Trophoblast cell (in vitro differentiated cells and primary cell): ENCODE data around the gene CERK.

Experiments used
- DNase-seq, 2 donors: peaks; one replicate each; pipeline ENCODE4 v3.0.0-alpha.2; 2016
- H2AFZ ChIP-seq: 2 replicates; pipeline ENCODE4 v1.6.1; 2013; ENCODE audit warnings: low read length, moderate library complexity, mild to moderate bottlenecking; ENCODE audit not compliant: insufficient read depth, poor library complexity
- H2AK5ac ChIP-seq: 2 replicates; pipeline ENCODE4 v1.6.1; 2013; ENCODE audit warnings: mild to moderate bottlenecking, low read length
- H2BK120ac ChIP-seq: 2 replicates; pipeline ENCODE4 v1.6.1; 2013; ENCODE audit warnings: low read length, mild to moderate bottlenecking, moderate library complexity; ENCODE audit not compliant: insufficient read depth, poor library complexity
- H2BK12ac ChIP-seq: 2 replicates; pipeline ENCODE4 v1.6.1; 2013; ENCODE audit warnings: mild to moderate bottlenecking, low read length, moderate library complexity
- H2BK5ac ChIP-seq: 2 replicates; pipeline ENCODE4 v1.6.1; 2013; ENCODE audit warnings: low read length, low read depth, moderate library complexity, mild to moderate bottlenecking; ENCODE audit not compliant: poor library complexity
- H3K14ac ChIP-seq: 2 replicates; pipeline ENCODE4 v1.6.1; 2013; ENCODE audit warnings: mild to moderate bottlenecking, low read length
- H3K18ac ChIP-seq: 2 replicates; pipeline ENCODE4 v1.6.1; 2013; ENCODE audit warnings: mild to moderate bottlenecking, low read length
- H3K23ac ChIP-seq: 2 replicates; pipeline ENCODE4 v1.6.1; 2013; ENCODE audit warnings: low read length
- H3K27ac ChIP-seq: 2 replicates; pipeline ENCODE4 v1.5.1; 2013; ENCODE audit warnings: low read depth, mild to moderate bottlenecking, inconsistent platforms, low read length, moderate library complexity
- H3K27me3 ChIP-seq: 2 replicates; pipeline ENCODE4 v1.6.1; 2013; ENCODE audit warnings: inconsistent platforms, mild to moderate bottlenecking, low read length, moderate library complexity; ENCODE audit not compliant: insufficient read depth
- H3K36me3 ChIP-seq, 2 experiments: 1 replicate in 1 of 2; 2 replicates in 1 of 2; pipeline ENCODE4 v1.6.1; 2013; ENCODE audit warnings: low read length in 2 of 2, mild to moderate bottlenecking in 2 of 2, moderate library complexity in 1 of 2; ENCODE audit not compliant: insufficient read depth in 2 of 2, control insufficient read depth in 1 of 2
- H3K4ac ChIP-seq: 2 replicates; pipeline ENCODE4 v1.6.1; 2013; ENCODE audit warnings: low read depth, mild to moderate bottlenecking, low read length, moderate library complexity
- H3K4me1 ChIP-seq, 2 experiments: 1 replicate in 1 of 2; 2 replicates in 1 of 2; pipeline ENCODE4 v1.6.1; 2013; ENCODE audit warnings: low read length in 2 of 2, mild to moderate bottlenecking in 2 of 2, moderate library complexity in 1 of 2; ENCODE audit not compliant: insufficient read depth in 2 of 2, control insufficient read depth in 1 of 2
- H3K4me2 ChIP-seq: 2 replicates; pipeline ENCODE4 v1.6.1; 2013; ENCODE audit warnings: inconsistent platforms, mild to moderate bottlenecking, low read length, moderate library complexity
- H3K4me3 ChIP-seq: 2 replicates; pipeline ENCODE4 v1.5.1; 2013; ENCODE audit warnings: mild to moderate bottlenecking, low read depth, low read length, inconsistent platforms
- H3K79me1 ChIP-seq: one replicate; pipeline ENCODE4 v1.6.1; 2013; ENCODE audit warnings: low read length
- H3K79me2 ChIP-seq: 2 replicates; pipeline ENCODE4 v1.6.1; 2013; ENCODE audit warnings: low read length, mild to moderate bottlenecking; ENCODE audit not compliant: control insufficient read depth, insufficient read depth, poor library complexity
- H3K9ac ChIP-seq: 2 replicates; pipeline ENCODE4 v1.6.1; 2013; ENCODE audit warnings: mild to moderate bottlenecking, low read length
- H3K9me3 ChIP-seq: 2 replicates; pipeline ENCODE4 v1.6.1; 2013; ENCODE audit warnings: low read depth, mild to moderate bottlenecking, control low read depth, inconsistent platforms, low read length; ENCODE audit not compliant: insufficient read depth
- H4K12ac ChIP-seq: 2 replicates; pipeline ENCODE4 v1.6.1; 2013; ENCODE audit warnings: low read depth, mild to moderate bottlenecking, low read length, moderate library complexity
- H4K8ac ChIP-seq: 2 replicates; pipeline ENCODE4 v1.6.1; 2013; ENCODE audit warnings: low read depth, mild to moderate bottlenecking, low read length, moderate library complexity
- H4K91ac ChIP-seq: one replicate; pipeline ENCODE4 v1.6.1; 2013; ENCODE audit warnings: low read depth, mild to moderate bottlenecking, low read length, moderate library complexity
- WGBS: extraction: QIAGEN DNeasy Blood & Tissue Kit; methylation state at CpG from one replicate; pipeline ENCODE4 v1.1.7; 2013; ENCODE audit warnings: missing lambda C conversion rate; ENCODE audit not compliant: insufficient read length, insufficient coverage; ENCODE audit errors: extremely low coverage; 5-methylcytosine and 5-hydroxymethylcytosine counted together

The CERK gene

GRCh38 chr22:46682011-46682731, 55.9 kb downstream of the CERK start:
- H3K9me3 ChIP-seq, result peaks cover 3% of the 10 kb centered on the region
- no peak overlapping the region for H2BK120ac ChIP-seq
- H2AFZ ChIP-seq, result no peak overlapping the region
- no peak overlapping the region for H3K27ac ChIP-seq
- peak overlapping the region; percentile 69 for H4K12ac ChIP-seq
- H3K36me3 ChIP-seq, result peaks cover 16 to 18% of the 10 kb centered on the region in 2 experiments
- DNase-seq, result no peak
- no peak overlapping the region for H3K4ac ChIP-seq
- no peak overlapping the region for H3K4me2 ChIP-seq
- no peak overlapping the region for H2AK5ac ChIP-seq
- no peak overlapping the region for H3K18ac ChIP-seq
- no peaks in the 10 kb centered on the region for H3K79me2 ChIP-seq
- no peaks in the 10 kb centered on the region for H3K79me1 ChIP-seq
- H3K14ac ChIP-seq, result no peak overlapping the region
- H3K27me3 ChIP-seq, result no peaks in the 10 kb centered on the region
- no peak overlapping the region for H4K8ac ChIP-seq
- H3K4me1 ChIP-seq, result no peaks in the 10 kb centered on the region
- no peak overlapping the region for H2BK5ac ChIP-seq
- H3K23ac ChIP-seq, result no peak overlapping the region
- H3K4me3 ChIP-seq, result peak overlapping the region; percentile 23
- no peak overlapping the region for H3K9ac ChIP-seq
- no peak overlapping the region for H4K91ac ChIP-seq
- WGBS, result no CpG with 5 or more reads among the region's 19 CpGs
- H2BK12ac ChIP-seq, result no peak overlapping the region

- Histone ChIP-seq H3K9me3 (peaks cover 3% of the 10 kb centered on the region), H4K8ac (no peak overlapping the region), H3K14ac (no peak overlapping the region), H3K4me3 (no peak overlapping the region), H2AFZ (no peak overlapping the region), H4K12ac (no peak overlapping the region), H3K79me2 (no peaks in the 10 kb centered on the region), H2BK120ac (no peak overlapping the region), H4K91ac (no peak overlapping the region), H2BK5ac (no peak overlapping the region), H3K4ac (no peak overlapping the region), H2AK5ac (no peak overlapping the region), H3K23ac (no peak overlapping the region), H3K79me1 (no peaks in the 10 kb centered on the region), H3K4me2 (no peak overlapping the region), H3K18ac (no peak overlapping the region), H3K4me1 (no peaks in the 10 kb centered on the region), H3K27me3 (no peaks in the 10 kb centered on the region), H3K9ac (no peak overlapping the region), H2BK12ac (no peak overlapping the region), H3K36me3 (peaks cover 12 to 16% of the 10 kb centered on the region in 2 experiments), H3K27ac (no peak overlapping the region)
- WGBS, result no CpG with 5 or more reads among the region's 7 CpGs
- peak in 1 of 2 donors; percentile 7 for DNase-seq
Measured at GRCh38 chr22:46681010-46681409, 57.0 kb downstream of the CERK start.

- Histone ChIP-seq H2AFZ (no peak overlapping the region), H3K18ac (no peak overlapping the region), H3K36me3 (peaks cover 12 to 19% of the 10 kb centered on the region in 2 experiments), H3K4me2 (no peak overlapping the region), H3K27ac (no peak overlapping the region), H3K79me2 (no peaks in the 10 kb centered on the region), H4K8ac (no peak overlapping the region), H3K23ac (no peak overlapping the region), H2AK5ac (no peak overlapping the region), H3K9me3 (peaks cover 3% of the 10 kb centered on the region), H3K14ac (no peak overlapping the region), H3K4me3 (no peak overlapping the region), H3K9ac (no peak overlapping the region), H3K27me3 (no peaks in the 10 kb centered on the region), H4K91ac (no peak overlapping the region), H2BK120ac (no peak overlapping the region), H3K4me1 (no peaks in the 10 kb centered on the region), H3K4ac (no peak overlapping the region), H4K12ac (no peak overlapping the region), H3K79me1 (no peaks in the 10 kb centered on the region), H2BK12ac (no peak overlapping the region), H2BK5ac (no peak overlapping the region)
- WGBS, result no CpG with 5 or more reads among the region's 16 CpGs
- no peak for DNase-seq
Measured at GRCh38 chr22:46679706-46680269, 58.3 kb downstream of the CERK start.

GRCh38 chr22:46678785-46679700, 59.0 kb downstream of the CERK start:
- no peak for DNase-seq
- no peak overlapping the region for H3K27ac ChIP-seq
- no peak overlapping the region for H4K12ac ChIP-seq
- no peak overlapping the region for H3K18ac ChIP-seq
- H3K4ac ChIP-seq, result no peak overlapping the region
- H4K91ac ChIP-seq, result no peak overlapping the region
- no peak overlapping the region for H2AK5ac ChIP-seq
- H3K23ac ChIP-seq, result no peak overlapping the region
- H3K9ac ChIP-seq, result no peak overlapping the region
- no peak overlapping the region for H3K4me3 ChIP-seq
- no peak overlapping the region for H2BK12ac ChIP-seq
- no peak overlapping the region for H3K4me2 ChIP-seq
- no peak overlapping the region for H2BK5ac ChIP-seq
- H3K14ac ChIP-seq, result no peak overlapping the region
- no peak overlapping the region for H2BK120ac ChIP-seq
- no peaks in the 10 kb centered on the region for H3K79me2 ChIP-seq
- peaks cover 12 to 20% of the 10 kb centered on the region in 2 experiments for H3K36me3 ChIP-seq
- H3K27me3 ChIP-seq, result no peaks in the 10 kb centered on the region
- WGBS, result no CpG with 5 or more reads among the region's 44 CpGs
- H3K79me1 ChIP-seq, result no peaks in the 10 kb centered on the region
- H3K9me3 ChIP-seq, result peaks cover 2% of the 10 kb centered on the region
- H3K4me1 ChIP-seq, result no peaks in the 10 kb centered on the region
- H4K8ac ChIP-seq, result no peak overlapping the region
- no peak overlapping the region for H2AFZ ChIP-seq
